HG03342 (cell line): ENCODE measurements around the gene KIF17.

Experiments used
- ATAC-seq: cut with Tn5 transposase; IDR thresholded peaks from one replicate; pipeline ENCODE4 v1.9.1; 2021; ENCODE audit warnings: mild to moderate bottlenecking, moderate library complexity; ENCODE audit not compliant: unreplicated experiment

The KIF17 gene

GRCh38 chr1:20663365-20663764 lies 54.4 kb downstream of the KIF17 start:
- no peak for ATAC-seq

GRCh38 chr1:20662110-20662475 lies 55.7 kb downstream of the KIF17 start:
- ATAC-seq = no peak

GRCh38 chr1:20661207-20662109 lies 56.3 kb downstream of the KIF17 start, which contains the start of gene DDOST:
Gene DDOST (minus strand): TSS chr1:20661369. CDS start chr1:20661350, 19 bp downstream.
- ATAC-seq = peak; percentile 96

GRCh38 chr1:20660847-20661206 lies 57.0 kb downstream of the KIF17 start:
- no peak for ATAC-seq

- no peak for ATAC-seq
Observed at GRCh38 chr1:20660363-20660762, 57.4 kb downstream of the KIF17 start.

GRCh38 chr1:20658166-20658915 lies 59.5 kb downstream of the KIF17 start:
- no peak for ATAC-seq

- no peak for ATAC-seq
Observed at GRCh38 chr1:20657024-20657423, 60.8 kb downstream of the KIF17 start.

- ATAC-seq = no peak
Observed at GRCh38 chr1:20654104-20654690, 63.6 kb downstream of the KIF17 start.

GRCh38 chr1:20652300-20652699 lies 65.5 kb downstream of the KIF17 start:
- no peak for ATAC-seq

GRCh38 chr1:20648946-20649345 lies 68.9 kb downstream of the KIF17 start:
- ATAC-seq = no peak

- no peak for ATAC-seq
Observed at GRCh38 chr1:20648438-20648837, 69.4 kb downstream of the KIF17 start.

- ATAC-seq = no peak
Observed at GRCh38 chr1:20645414-20645813, 72.4 kb downstream of the KIF17 start.

GRCh38 chr1:20644416-20644815 lies 73.4 kb downstream of the KIF17 start:
- ATAC-seq = no peak

- ATAC-seq = no peak
Observed at GRCh38 chr1:20643080-20643479, 74.7 kb downstream of the KIF17 start.

- no peak for ATAC-seq
Observed at GRCh38 chr1:20641975-20642374, 75.8 kb downstream of the KIF17 start.

GRCh38 chr1:20640183-20640597 lies 77.6 kb downstream of the KIF17 start:
- peak; percentile 44 for ATAC-seq

- no peak for ATAC-seq
Observed at GRCh38 chr1:20636785-20637347, 80.9 kb downstream of the KIF17 start.

GRCh38 chr1:20634594-20635084 lies 83.2 kb downstream of the KIF17 start:
- ATAC-seq = no peak

GRCh38 chr1:20634065-20634593 lies 83.7 kb downstream of the KIF17 start:
- no peak for ATAC-seq

GRCh38 chr1:20633190-20634064 lies 84.4 kb downstream of the KIF17 start, which contains the start of gene PINK1:
Gene PINK1 (plus strand): TSS chr1:20633458. CDS start chr1:20633549, 91 bp downstream.
- ATAC-seq = peak; percentile 45
